ENCODE data around the gene WDSUB1. TPM values are rescaled to one million over a fixed set of nuclear protein-coding genes. Genes with fewer than 3 reads are reported as not detected.

The WDSUB1 gene
- total RNA-seq, 1 donor from 2014 or later, result 22.4 TPM

DNA sequence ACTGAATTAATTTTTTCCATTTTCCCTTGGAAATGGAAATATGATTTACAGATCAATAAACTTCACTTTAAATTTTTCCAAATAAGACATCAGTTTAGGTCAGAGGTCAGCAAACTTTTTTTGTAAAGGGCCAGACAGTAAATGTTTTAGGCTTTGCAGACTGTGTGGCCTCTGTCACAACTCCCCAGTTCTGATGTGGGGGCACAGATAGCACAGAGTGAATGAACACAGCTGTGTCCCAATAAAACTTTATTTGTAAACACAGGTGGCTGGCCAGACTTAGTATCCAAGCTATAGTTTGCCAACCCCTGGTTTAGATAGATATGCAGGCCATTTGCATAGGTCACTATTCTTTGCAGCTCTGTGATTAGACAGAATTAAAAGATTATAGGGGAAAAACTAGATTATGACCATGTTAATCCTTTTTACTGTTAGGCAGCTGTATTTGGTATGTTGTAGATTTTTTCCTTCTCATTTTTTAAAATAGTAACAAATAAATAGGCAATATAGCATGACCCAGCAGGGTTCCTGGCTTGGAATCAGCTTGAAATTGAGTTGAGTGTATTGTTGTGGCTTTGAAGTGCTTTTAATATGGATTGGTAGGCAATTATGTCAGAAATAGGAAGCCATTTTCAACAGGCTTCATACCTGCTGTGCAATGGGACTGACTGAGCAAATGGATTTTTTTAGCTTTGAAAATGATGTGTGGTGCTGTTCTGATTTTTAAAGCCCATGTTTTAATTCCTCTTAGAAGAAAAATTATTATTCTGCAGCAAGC, 59.7 kb downstream of the WDSUB1 start:
- DNase-seq (ENCODE audit: low spot score in 2 of 2), result no peak
- FAIRE-seq, result no peak

DNA sequence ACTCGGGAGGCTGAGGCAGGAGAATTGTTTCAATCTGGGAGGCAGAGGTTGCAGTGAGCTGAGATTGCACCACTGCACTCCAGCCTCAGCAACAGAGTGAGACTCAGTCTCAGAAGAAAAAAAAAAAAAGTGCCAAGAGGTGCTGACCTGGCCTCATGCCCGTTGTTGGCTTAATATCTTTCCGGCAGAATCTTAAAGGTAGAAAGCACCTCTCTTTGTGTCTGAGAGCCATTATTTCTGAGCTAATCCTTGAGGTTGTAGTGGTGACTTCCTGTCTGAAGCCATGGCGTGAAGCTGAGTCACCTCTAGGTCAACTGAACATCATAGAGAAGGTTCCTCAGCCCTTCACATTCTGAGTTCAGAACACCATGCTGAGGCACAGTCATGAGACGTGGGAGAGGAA, 60.4 kb downstream of the WDSUB1 start:
- FAIRE-seq (no peak), DNase-seq (ENCODE audit: low spot score in 2 of 2) (no peak)

- FAIRE-seq, result no peak
- no peak for DNase-seq (ENCODE audit: low spot score in 2 of 2)
These were observed 61.2 kb downstream of the WDSUB1 start for GRCh38 chr2:159225025-159226016.

DNA sequence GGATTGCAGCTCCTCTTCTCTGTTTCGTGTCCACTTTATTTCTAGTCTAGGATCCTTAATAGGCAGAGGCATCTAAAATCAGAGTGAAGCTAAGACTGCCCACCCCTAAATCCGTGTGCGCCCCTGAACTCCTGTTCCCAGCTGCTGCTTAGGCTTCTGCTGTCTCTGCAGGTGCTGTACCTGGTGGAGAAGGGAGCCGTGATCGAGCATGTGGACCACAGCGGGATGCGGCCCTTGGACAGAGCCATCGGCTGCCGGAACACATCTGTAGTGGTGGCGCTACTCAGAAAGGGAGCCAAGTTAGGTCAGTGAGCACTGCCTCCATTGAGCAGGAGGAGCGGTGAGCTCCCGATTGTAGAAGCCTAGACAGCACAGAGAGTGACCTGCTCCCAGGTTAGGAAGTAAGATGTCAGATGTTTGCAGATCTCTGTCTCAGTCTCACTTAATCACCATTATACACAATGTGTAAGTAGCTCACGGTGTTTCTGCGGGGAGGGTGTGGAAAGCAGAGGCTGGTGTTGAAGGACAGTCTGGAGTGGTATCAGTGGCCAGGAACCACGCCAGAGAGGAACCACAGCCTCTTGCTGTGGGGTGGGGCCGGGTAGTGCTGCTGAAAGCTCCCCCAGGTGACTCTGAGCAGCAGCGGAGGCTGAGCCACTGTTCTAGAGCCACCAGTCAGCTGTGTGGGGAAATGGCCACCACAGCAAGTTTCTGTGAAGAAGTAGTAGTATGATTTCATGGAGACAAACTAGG, 62.3 kb downstream of the WDSUB1 start:
- DNase-seq (ENCODE audit: low spot score in 2 of 2) (no peak), FAIRE-seq (no peak)

- DNase-seq (ENCODE audit: low spot score in 2 of 2), result no peak
- FAIRE-seq, result no peak
These were observed 67.0 kb downstream of the WDSUB1 start for GRCh38 chr2:159219394-159219998.

DNA sequence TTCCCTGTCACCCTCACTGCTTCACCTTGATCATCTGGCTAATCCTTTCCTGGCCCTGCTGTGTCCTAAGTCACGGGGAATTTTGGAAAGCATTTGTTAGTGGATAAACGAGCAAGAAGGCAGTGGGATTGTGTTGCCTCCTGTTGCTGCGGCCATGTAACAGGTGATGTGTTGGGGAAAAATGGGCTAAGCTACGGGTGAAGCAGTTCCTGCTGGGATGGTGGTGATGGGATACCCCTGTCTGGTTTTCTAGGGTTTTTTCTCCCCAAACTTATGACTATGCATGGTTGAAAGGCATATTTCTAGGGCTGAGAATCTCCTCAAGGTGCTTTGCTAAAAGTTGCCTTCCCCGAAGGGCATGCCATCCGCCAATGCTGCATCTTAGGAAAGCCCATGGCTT, 68.1 kb downstream of the WDSUB1 start:
- no peak for DNase-seq (ENCODE audit: low spot score in 2 of 2)
- no peak for FAIRE-seq

DNA sequence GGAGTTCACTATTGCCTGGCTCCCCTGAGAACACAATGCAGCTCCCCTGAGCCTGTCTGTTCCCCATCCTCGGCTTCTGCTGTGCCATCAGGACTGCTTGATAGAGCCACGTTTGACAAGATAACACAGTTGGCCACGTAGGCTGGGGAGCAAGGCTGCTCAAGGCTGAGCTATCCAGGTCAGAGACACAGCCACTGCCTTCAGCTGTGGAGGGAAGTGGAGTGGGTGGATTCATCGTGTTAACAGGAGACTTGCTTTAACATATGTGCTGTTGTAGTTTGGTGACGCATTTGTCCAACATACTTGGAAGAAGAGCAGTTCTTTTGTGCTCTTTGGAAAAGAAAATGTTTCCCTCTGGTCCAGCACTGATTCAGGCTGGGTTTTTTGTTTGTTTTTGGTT, 68.8 kb downstream of the WDSUB1 start:
- DNase-seq (ENCODE audit: low spot score in 2 of 2) (no peak), FAIRE-seq (no peak)

DNA sequence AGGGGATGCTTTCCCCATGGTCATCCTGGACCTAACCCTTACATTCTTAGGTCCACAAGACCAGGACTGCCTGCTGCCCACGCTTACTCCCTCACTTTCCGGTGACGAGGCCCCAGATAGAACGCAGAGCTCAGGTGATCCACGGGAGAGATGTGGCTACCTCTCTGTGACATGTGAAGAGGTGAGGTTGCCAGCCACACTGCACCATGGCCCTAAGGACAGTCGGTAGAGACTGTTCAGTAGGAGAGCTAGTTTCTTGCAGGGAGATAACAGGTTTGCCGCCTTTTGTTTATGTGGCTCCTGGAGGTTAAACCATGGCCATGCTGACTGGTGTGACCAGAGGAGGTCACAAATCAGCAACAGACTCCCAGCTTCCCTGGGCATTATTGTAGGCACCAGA, 71.4 kb downstream of the WDSUB1 start:
- no peak for DNase-seq (ENCODE audit: low spot score in 2 of 2)
- FAIRE-seq, result no peak

DNA sequence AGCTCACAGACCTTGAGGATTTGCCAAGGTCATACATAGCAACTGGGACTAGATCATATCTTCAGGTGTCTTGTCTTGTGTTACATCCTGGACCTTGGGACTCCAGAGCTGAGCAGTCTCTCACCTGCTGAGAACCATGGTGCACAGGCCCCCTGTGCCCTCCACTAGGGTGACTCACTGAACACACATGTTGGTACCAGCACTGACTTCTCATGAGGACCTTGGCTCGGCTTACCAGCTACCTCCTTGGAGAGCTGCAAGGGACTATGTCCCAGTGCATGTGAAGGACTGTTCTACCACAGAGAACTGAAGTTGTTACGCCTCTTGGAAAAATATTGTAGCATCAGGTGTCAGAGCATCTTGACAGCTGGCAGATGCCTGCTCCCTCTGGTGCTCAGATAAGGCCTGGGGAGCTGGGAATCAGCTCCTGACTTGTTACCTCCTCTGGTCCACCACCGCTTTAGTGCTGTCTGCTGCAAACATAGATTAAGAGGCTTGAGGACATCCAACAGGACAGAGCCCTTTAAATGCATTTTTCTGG, 72.1 kb downstream of the WDSUB1 start:
- no peak for FAIRE-seq

DNA sequence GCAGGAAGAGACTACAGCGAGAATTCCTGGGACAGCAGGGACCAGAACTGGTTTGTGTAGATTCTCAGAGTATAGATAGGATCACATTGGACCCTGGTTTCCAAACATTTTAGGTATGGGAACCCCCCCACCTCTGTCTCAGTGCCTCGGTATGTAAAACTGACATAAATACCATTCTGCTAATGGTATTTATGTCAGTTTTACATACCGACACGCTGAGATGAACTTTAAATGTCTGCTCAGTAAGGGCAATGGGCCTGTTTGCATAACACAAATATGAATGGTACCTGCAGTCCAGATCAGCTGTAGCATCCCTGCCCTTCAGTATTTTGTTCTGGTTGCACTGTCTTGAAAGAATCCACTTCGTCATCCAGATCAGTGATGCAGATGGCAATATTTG, 73.2 kb downstream of the WDSUB1 start:
- FAIRE-seq (no peak), DNase-seq (ENCODE audit: low spot score in 2 of 2) (no peak)

More for the DNA sequence above, 72.1 kb downstream of the WDSUB1 start:
- DNase-seq (ENCODE audit: low spot score in 2 of 2), result no peak

DNA sequence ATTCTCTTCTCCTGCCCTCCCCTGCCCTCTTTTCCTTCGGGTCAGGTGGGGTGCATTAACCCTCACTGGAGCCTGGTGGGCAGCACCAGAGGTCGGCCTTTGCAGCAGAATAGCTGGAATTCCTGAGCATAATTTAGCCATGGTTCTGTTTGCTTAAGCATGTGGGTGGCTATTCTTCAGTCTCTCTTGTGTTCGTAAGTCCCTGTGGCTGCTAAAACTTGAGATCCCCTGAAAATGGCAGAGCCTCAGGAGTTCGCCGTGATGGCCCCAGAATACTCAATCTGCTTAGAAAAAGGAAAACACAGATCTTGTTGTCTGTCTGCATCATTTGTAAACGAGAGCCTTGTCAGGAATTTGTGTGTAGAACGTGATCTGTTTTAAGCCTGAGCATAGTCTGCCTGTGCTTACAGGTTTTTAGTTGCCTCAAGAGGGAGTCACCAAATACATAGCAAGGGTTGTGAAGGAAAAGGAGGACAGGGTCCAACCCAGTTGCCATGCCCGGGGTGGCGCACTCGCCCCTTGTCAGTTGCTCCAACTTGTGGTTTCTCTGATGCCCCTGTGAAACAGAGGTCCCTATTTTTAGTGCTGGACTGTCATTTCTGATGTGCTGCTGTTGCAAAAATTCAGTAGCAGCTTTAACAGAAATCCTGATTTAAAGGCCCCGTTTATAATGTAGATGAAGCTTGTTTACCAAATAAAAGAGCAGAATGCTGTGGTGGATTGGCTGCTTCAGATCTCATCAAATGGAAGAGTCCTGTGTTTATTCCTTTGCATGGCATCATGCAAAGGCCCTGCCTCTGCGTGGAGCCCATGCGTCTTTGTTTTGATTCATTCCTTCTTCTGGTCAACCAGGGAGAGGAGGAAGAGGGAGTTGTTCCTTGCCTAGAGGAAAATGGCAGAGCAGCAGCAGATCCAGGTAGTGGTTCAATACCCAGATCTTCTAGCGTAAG, 74.8 kb downstream of the WDSUB1 start:
- FAIRE-seq (no peak), DNase-seq (ENCODE audit: low spot score in 2 of 2) (no peak)

GRCh38 chr2:159209341-159210306, 76.9 kb downstream of the WDSUB1 start:
- FAIRE-seq (no peak), DNase-seq (ENCODE audit: low spot score in 2 of 2) (no peak)

- DNase-seq (ENCODE audit: low spot score in 2 of 2) (no peak), FAIRE-seq (no peak)
These were observed 78.1 kb downstream of the WDSUB1 start for GRCh38 chr2:159208438-159208837.

GRCh38 chr2:159206736-159207380, 79.6 kb downstream of the WDSUB1 start:
- DNase-seq (ENCODE audit: low spot score in 2 of 2) (no peak), FAIRE-seq (no peak)

GRCh38 chr2:159204381-159205144, 81.9 kb downstream of the WDSUB1 start:
- no peak for DNase-seq (ENCODE audit: low spot score in 2 of 2)
- FAIRE-seq, result no peak

DNA sequence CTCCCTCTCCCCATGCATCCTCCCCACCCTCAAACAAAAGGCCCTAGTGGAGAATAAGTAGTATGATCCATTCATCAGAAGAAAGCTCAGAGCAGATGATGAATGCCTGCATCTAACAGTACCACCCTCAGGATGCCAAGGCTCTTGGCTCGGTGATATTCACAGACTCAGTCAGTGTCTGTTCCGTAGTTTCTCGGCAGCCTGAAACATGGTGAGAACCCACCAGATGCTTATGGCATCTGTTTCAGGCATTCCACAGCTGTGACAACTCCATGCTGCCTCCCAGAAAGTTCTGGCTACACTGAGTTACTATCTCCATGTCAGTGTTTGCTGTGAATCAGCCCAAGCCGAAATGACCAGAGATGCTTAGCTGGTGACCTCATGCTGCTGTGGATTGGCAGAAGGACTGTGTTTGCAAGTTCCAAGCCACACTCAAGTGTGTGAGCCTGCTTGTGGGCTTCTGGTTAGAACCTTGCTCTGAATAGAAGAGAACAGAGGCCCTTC, 83.9 kb downstream of the WDSUB1 start:
- FAIRE-seq (no peak), DNase-seq (ENCODE audit: low spot score in 2 of 2) (peak; percentile 33 to 37)

Measured in frontal cortex (tissue), 4 donors.